Heart right ventricle (tissue), 16 donors: ENCODE data around the gene COL6A3. TPM values are rescaled to one million over a fixed set of nuclear protein-coding genes. Genes with fewer than 3 reads are reported as not detected.

ENCODE experiments used
- ATAC-seq, 8 donors: fragments of 200-7000 bp; cut with Tn5 transposase; one replicate each; pipeline ENCODE4 v1.9.1; 2020; ENCODE audit warnings: mild to moderate bottlenecking in 8 of 8, moderate library complexity in 8 of 8, moderate number of reproducible peaks in 1 of 8
- DNase-seq, 2 donors: peaks; one replicate each; pipeline ENCODE4 v3.0.0-alpha.2; 2020
- H3K27ac ChIP-seq, 10 donors: fragments of 200-600 bp; sonication (generic) in 2 of 10; one replicate each; pipeline versions ENCODE4 v1.5.0 to v1.8.0; 2020 to 2022; ENCODE audit warnings: mild to moderate bottlenecking in 3 of 10
- H3K27me3 ChIP-seq, 7 donors: fragments of 200-600 bp; one replicate each; pipeline ENCODE4 v1.8.0; 2021 to 2022; ENCODE audit warnings: mild to moderate bottlenecking in 2 of 7
- H3K36me3 ChIP-seq, 9 donors: fragments of 200-600 bp; sonication (generic) in 1 of 9; one replicate each; pipeline versions ENCODE4 v1.5.0 to v1.8.0; 2020 to 2022; ENCODE audit warnings: mild to moderate bottlenecking in 2 of 9
- H3K4me1 ChIP-seq, 9 donors: fragments of 200-600 bp; sonication (generic) in 1 of 9; one replicate each; pipeline versions ENCODE4 v1.5.0 to v1.8.0; 2020 to 2022; ENCODE audit warnings: mild to moderate bottlenecking in 4 of 9
- H3K4me3 ChIP-seq, 10 donors: fragments of 200-600 bp; sonication (generic) in 2 of 10; one replicate each; pipeline versions ENCODE4 v1.5.0 to v1.8.0; 2020 to 2022; ENCODE audit warnings: mild to moderate bottlenecking in 7 of 10, moderate library complexity in 2 of 10
- H3K9me3 ChIP-seq, 11 donors: fragments of 200-600 bp in 10 of 11; sonication (generic) in 2 of 11; one replicate each; pipeline versions ENCODE4 v1.5.0 to v1.8.0; 2013 to 2022; ENCODE audit warnings: mild to moderate bottlenecking in 2 of 11, control low read depth in 1 of 11, moderate library complexity in 1 of 11
- WGBS, 2 donors: extraction: QIAGEN DNeasy Blood & Tissue Kit; methylation state at CpG; one replicate each; pipeline ENCODE4 v1.1.7; 2013; ENCODE audit warnings: inconsistent platforms in 1 of 2; 5-methylcytosine and 5-hydroxymethylcytosine counted together
- intact Hi-C, 10 donors: fragments of 100-400 bp; cut with DNase I; formaldehyde crosslinking; loops; one replicate each; pipeline versions ENCODE4 v1.11.1 to v1.14.2; 2022
- polyA plus RNA-seq, 2 donors: library from polyadenylated mRNA; stranded (reverse); fragments of 200-250 nt; gene quantifications; one replicate each; pipeline ENCODE4 v1.2.3, GENCODE V29; 2013
- total RNA-seq, 10 donors: library from RNA; stranded (reverse); fragmentation: NEBNext Ultra II Directional in 3 of 10; extraction: Animal tissue kit (Norgen Biotek cat#: 25700) in 3 of 10; gene quantifications; one replicate each; pipeline versions ENCODE4 v1.2.1 to v1.2.4, GENCODE V29; 2021 to 2023
- TF ChIP-seq, protein P1 (sequence below), 9 donors: fragments of 200-600 bp; sonication (generic) in 2 of 9; IDR thresholded peaks; one replicate each; pipeline versions ENCODE4 v1.5.0 to v1.8.0; 2021 to 2022; ENCODE audit warnings: antibody characterized with exemption in 9 of 9, mild to moderate bottlenecking in 5 of 9, moderate library complexity in 1 of 9
- donor health status: Arrhythmogenic right ventricular cardiomyopathy.
- donor health status: ischemic (EF 13 %, LVEDD 7.1; RV severe dilation, severe dysfunction).
- donor health status: healthy with polysubstance abuse.
- donor health status: DM: no; HTN: yes; CAD: no.
- donor health status: DM: no; HTN: no; CAD: no.
- donor health status: ischemic (EF 25% LVEDD 6.9; RV normal size, moderate dysfunction).
- donor health status: ischemic (EF 25% LVEDD 5.7; RV mildly dilated, moderate dysfunction).
- donor health status: healthy.
- donor health status: DM: yes; HTN: yes; CAD: no.
- donor health status: Ischemic cardiomyopathy.
- donor health status: ischemic (EF 35%, LVEDD 5.7; RV mildly dilated, moderate dysfunction).
- donor health status: nonischemic (EF 11% LVEDD 7.7; RV severe dilation, severe dysfunction).
- donor health status: DM: yes; HTN: yes; CAD: no.
- donor health status: PGD.
- donor health status: ischemic (EF 29% LVEDD 5.4; RV normal size, mild dysfunction).
- donor health status: nonischemic (EF 23%, LVEDD 6.1; RV moderate dilation, normal function).

COL6A3 gene
- total and polyA plus RNA-seq, 12 donors = 27.7 to 222 (median 47.5) TPM

DNA sequence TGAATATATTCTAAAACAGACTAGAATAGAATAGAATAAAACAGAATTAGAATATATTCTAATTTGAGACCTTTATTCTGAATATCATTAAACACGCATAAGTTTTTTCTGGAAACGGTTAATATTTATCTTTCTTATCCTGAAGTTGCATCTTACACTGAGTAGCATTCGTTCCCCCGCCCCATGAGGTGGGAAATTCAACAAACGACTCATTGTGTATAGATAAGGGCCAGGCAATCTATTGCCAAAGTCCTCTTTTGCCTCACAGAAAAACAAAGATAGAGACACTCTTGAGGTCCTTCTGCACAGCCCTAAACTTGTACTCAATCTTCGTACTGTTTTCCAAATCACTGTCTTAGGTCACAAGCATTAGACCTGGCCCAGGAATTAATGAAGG is 98.1 kb downstream of the COL6A3 start:
- Histone ChIP-seq H3K4me3 (no peak overlapping the region), H3K9me3 (no peaks in the 10 kb centered on the region), H3K4me1 (peaks cover 14 to 39% (median 30%) of the 10 kb centered on the region in 9 donors), H3K27me3 (no peaks in the 10 kb centered on the region), H3K36me3 (no peaks in the 10 kb centered on the region), H3K27ac (peak overlapping the region; percentile 85 to 96 (median 88))
- intact Hi-C loops = loop anchor here in 4 of 10 donors (1.0 to 10.0 kb wide), 5 partner anchors 25 to 151 kb away; no protein-coding TSS in a partner anchor
- ATAC-seq (peak in 5 of 8 donors; percentile 8 to 59 (median 41)), DNase-seq (peak in 1 of 2 donors; percentile 52)
- TF ChIP-seq, protein P1, sequence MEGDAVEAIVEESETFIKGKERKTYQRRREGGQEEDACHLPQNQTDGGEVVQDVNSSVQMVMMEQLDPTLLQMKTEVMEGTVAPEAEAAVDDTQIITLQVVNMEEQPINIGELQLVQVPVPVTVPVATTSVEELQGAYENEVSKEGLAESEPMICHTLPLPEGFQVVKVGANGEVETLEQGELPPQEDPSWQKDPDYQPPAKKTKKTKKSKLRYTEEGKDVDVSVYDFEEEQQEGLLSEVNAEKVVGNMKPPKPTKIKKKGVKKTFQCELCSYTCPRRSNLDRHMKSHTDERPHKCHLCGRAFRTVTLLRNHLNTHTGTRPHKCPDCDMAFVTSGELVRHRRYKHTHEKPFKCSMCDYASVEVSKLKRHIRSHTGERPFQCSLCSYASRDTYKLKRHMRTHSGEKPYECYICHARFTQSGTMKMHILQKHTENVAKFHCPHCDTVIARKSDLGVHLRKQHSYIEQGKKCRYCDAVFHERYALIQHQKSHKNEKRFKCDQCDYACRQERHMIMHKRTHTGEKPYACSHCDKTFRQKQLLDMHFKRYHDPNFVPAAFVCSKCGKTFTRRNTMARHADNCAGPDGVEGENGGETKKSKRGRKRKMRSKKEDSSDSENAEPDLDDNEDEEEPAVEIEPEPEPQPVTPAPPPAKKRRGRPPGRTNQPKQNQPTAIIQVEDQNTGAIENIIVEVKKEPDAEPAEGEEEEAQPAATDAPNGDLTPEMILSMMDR (IDR thresholded peaks at IDR 0.05) = no peak
- WGBS, 2 donors = 27 to 40% methylated on average over 6 of the region's 6 CpGs

DNA sequence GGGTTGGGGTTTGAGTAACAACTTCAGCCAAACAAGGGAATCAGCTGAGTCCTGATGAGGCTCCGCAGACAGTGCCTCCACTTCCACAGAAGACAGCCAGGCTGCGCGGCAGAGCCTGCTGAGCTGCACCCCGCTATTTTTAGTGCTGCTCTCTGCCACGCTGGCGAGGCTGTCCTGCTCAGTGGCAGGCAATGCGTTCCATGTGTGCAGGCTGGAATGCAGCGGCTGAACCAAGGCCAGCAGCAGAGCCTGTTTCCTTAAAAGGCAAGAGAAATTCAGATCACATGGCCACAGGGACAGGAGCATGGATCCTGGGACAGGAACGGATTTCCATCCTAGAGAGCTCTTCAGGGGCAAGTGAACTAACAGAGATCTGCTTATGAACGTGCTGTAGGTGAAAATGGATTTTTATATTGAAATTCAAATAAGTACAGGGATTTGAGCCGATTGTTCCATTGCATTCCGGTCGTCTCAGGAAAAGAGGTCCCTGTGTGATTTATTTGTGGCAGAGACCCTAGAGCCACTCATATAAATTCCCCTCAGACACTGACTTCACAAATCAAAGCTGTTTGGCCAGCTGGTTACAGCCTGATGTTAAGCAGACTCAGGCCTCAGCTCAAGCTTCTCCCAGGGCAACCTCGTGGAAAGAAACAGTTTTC is 98.7 kb downstream of the COL6A3 start:
- no peaks in the 10 kb centered on the region for H3K36me3 ChIP-seq
- WGBS, 2 donors = 6 to 14% methylated on average over 14 of the region's 14 CpGs
- peak; percentile 93 to 97 (median 95) for ATAC-seq
- H3K9me3 ChIP-seq = no peaks in the 10 kb centered on the region
- TF ChIP-seq, protein P1 (IDR thresholded peaks at IDR 0.05) = peak; percentile 18 to 75 (median 37)
- intact Hi-C loops = loop anchor here in 4 of 10 donors (1.0 to 10.0 kb wide), 5 partner anchors 24 to 150 kb away; no protein-coding TSS in a partner anchor
- H3K4me3 ChIP-seq = no peak overlapping the region
- H3K27ac ChIP-seq = peak overlapping the region; percentile 85 to 96 (median 88)
- peak; percentile 88 to 91 for DNase-seq
- no peaks in the 10 kb centered on the region for H3K27me3 ChIP-seq
- H3K4me1 ChIP-seq = peaks cover 13 to 38% (median 30%) of the 10 kb centered on the region in 9 donors

DNA sequence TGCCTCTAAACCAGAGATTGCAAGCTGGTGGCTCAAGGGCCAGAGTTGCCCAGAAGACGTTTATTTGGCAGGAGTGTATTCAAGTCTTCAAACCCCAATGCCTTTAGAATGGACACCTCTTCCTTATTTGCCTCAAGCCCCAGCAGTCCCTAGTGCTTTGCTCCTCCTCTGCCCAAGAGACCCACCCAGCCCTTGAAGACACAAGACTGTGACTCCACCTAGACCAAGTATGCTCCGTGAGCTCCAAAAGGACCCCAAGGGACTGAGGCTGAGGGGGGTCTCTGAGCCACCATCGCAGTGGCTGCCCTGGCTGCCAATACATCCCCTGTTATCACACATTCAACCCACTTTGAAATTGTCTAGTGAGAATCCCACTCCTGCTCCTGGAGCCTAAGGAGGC is 99.3 kb downstream of the COL6A3 start:
- 53 to 66% methylated on average over 3 of the region's 3 CpGs for WGBS, 2 donors
- TF ChIP-seq, protein P1 (IDR thresholded peaks at IDR 0.05) = no peak
- Histone ChIP-seq H3K4me1 (peaks cover 11 to 41% (median 31%) of the 10 kb centered on the region in 9 donors), H3K36me3 (no peaks in the 10 kb centered on the region), H3K27me3 (no peaks in the 10 kb centered on the region), H3K27ac (peak overlapping the region; percentile 85 to 96 (median 88)), H3K9me3 (no peaks in the 10 kb centered on the region), H3K4me3 (no peak overlapping the region)
- peak in 3 of 8 donors; percentile 4 to 33 (median 7) for ATAC-seq
- DNase-seq = no peak
- intact Hi-C loops = loop anchor here in 4 of 10 donors (1.0 to 10.0 kb wide), 5 partner anchors 23 to 150 kb away; no protein-coding TSS in a partner anchor

DNA sequence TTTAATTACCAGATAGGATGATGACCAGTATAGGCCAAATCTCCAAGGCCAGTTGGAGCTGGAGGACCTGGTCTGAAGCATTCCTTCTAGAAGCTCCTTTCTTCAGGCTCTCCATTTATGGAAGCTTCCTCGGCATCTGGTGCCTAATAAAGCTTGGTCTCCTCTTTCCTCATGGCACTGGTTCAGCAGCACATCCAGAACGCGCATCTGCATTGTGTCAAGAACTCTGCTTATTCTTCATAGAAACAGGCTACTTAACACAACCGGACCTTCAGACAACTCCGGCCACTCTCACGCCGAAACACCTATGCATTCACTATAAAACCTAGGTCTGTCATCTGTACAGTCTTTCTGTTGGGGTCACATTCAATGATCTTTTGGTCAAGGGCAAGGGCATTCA is 99.8 kb downstream of the COL6A3 start:
- ATAC-seq (no peak), DNase-seq (no peak)
- TF ChIP-seq, protein P1 (IDR thresholded peaks at IDR 0.05) = no peak
- H3K9me3 ChIP-seq = no peaks in the 10 kb centered on the region
- H3K36me3 ChIP-seq = no peaks in the 10 kb centered on the region
- H3K4me1 ChIP-seq = peaks cover 11 to 46% (median 32%) of the 10 kb centered on the region in 9 donors
- peak overlapping the region in 8 of 10 donors; percentile 86 to 96 (median 90) for H3K27ac ChIP-seq
- intact Hi-C loops = loop anchor here in 3 of 10 donors (2.0 to 10.0 kb wide), 3 partner anchors 23 to 149 kb away; no protein-coding TSS in a partner anchor
- no peak overlapping the region for H3K4me3 ChIP-seq
- H3K27me3 ChIP-seq = no peaks in the 10 kb centered on the region
- WGBS, 2 donors = 89 to 94% methylated on average over 7 of the region's 7 CpGs
